ENCODE results near the gene CCNQ.

- TF ChIP-seq EZH2 (IDR thresholded peaks at IDR 0.05) = no peak
- TF ChIP-seq, protein P1, sequence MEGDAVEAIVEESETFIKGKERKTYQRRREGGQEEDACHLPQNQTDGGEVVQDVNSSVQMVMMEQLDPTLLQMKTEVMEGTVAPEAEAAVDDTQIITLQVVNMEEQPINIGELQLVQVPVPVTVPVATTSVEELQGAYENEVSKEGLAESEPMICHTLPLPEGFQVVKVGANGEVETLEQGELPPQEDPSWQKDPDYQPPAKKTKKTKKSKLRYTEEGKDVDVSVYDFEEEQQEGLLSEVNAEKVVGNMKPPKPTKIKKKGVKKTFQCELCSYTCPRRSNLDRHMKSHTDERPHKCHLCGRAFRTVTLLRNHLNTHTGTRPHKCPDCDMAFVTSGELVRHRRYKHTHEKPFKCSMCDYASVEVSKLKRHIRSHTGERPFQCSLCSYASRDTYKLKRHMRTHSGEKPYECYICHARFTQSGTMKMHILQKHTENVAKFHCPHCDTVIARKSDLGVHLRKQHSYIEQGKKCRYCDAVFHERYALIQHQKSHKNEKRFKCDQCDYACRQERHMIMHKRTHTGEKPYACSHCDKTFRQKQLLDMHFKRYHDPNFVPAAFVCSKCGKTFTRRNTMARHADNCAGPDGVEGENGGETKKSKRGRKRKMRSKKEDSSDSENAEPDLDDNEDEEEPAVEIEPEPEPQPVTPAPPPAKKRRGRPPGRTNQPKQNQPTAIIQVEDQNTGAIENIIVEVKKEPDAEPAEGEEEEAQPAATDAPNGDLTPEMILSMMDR (IDR thresholded peaks at IDR 0.05) = no peak
These were observed 23.1 kb upstream of the CCNQ start for GRCh38 chrX:153621949-153622598.

All from neural progenitor cell (in vitro differentiated cells).